IMR-90 (cell line): ENCODE data around the gene FABP7. TPM values are rescaled to one million over a fixed set of nuclear protein-coding genes. Genes with fewer than 3 reads are reported as not detected.

Experiments
- ATAC-seq: fragments of 200-7000 bp; cut with Tn5 transposase; 2 replicates; pipeline ENCODE4 v1.9.1; 2020; ENCODE audit warnings: low read depth, mild to moderate bottlenecking, moderate library complexity
- BruUV-seq: library from RNA; stranded (reverse); fragments of 400-500 nt; replicated peaks from 2 replicates; lab custom pipeline; 2021; lab: Mats Ljungman, UMichigan
- CTCF ChIA-PET: fragments of 300-600 bp; formaldehyde crosslinking; extraction: SDS; loops from one replicate; lab custom pipeline; 2021; ENCODE audit warnings: antibody characterized with exemption; lab: Yijun Ruan, JAX
- POLR2A ChIA-PET: fragments of 300-600 bp; sonication (Branson Sonifier 250); formaldehyde crosslinking; loops from one replicate; lab custom pipeline; 2022; ENCODE audit warnings: antibody characterized with exemption; ENCODE audit not compliant: unreplicated experiment; lab: Charles Lee
- DNase-seq: peaks from one replicate; pipeline ENCODE4 v3.0.0; 2013
- H2AFZ ChIP-seq: replicated peaks from 2 replicates; pipeline ENCODE3; 2013; ENCODE audit warnings: low read length, mild to moderate bottlenecking; ENCODE audit not compliant: poor library complexity
- H2AK5ac ChIP-seq: 2 replicates; pipeline ENCODE4 v1.6.1; 2013; ENCODE audit warnings: low read depth, low read length, inconsistent platforms
- H2AK9ac ChIP-seq: replicated peaks from 2 replicates; pipeline ENCODE3; 2013; ENCODE audit warnings: mild to moderate bottlenecking, low read depth, low read length, moderate library complexity; ENCODE audit not compliant: poor library complexity
- H2BK120ac ChIP-seq: 2 replicates; pipeline ENCODE4 v1.6.1; 2013; ENCODE audit warnings: low read depth, low read length, inconsistent platforms
- H2BK15ac ChIP-seq: 3 replicates; pipeline ENCODE4 v1.6.1; 2013; ENCODE audit warnings: low read depth, low read length, inconsistent platforms
- H2BK20ac ChIP-seq: 2 replicates; pipeline ENCODE4 v1.6.1; 2013; ENCODE audit warnings: low read depth, mild to moderate bottlenecking, inconsistent platforms, low read length, moderate library complexity
- H2BK5ac ChIP-seq: 2 replicates; pipeline ENCODE4 v1.6.1; 2013; ENCODE audit warnings: mild to moderate bottlenecking, low read depth, low read length, inconsistent platforms; ENCODE audit not compliant: poor library complexity, severe bottlenecking
- H3K14ac ChIP-seq: replicated peaks from 2 replicates; pipeline ENCODE4 v1.6.1; 2013; ENCODE audit warnings: low read depth, low read length, inconsistent platforms
- H3K18ac ChIP-seq: 2 replicates; pipeline ENCODE4 v1.6.1; 2013; ENCODE audit warnings: low read depth, low read length, control low read depth
- H3K23ac ChIP-seq: 2 replicates; pipeline ENCODE4 v1.6.1; 2013; ENCODE audit warnings: low read depth, low read length, inconsistent platforms
- H3K27ac ChIP-seq: 2 replicates; pipeline ENCODE4 v1.5.1; 2013; ENCODE audit warnings: mild to moderate bottlenecking, control low read depth, low read length; ENCODE audit not compliant: insufficient read depth
- H3K27me3 ChIP-seq: 2 replicates; pipeline ENCODE4 v1.6.1; 2013; ENCODE audit warnings: low read length; ENCODE audit not compliant: control insufficient read depth, insufficient read depth
- H3K36me3 ChIP-seq: 2 replicates; pipeline ENCODE4 v1.6.1; 2013; ENCODE audit warnings: low read length, mixed read lengths; ENCODE audit not compliant: control insufficient read depth, insufficient read depth
- H3K4ac ChIP-seq: 2 replicates; pipeline ENCODE4 v1.6.1; 2013; ENCODE audit warnings: low read depth, low read length, inconsistent platforms
- H3K4me1 ChIP-seq: 2 replicates; pipeline ENCODE4 v1.6.1; 2013; ENCODE audit warnings: low read length, mixed read lengths; ENCODE audit not compliant: control insufficient read depth, insufficient read depth
- H3K4me2 ChIP-seq: 2 replicates; pipeline ENCODE4 v1.6.1; 2013; ENCODE audit warnings: low read depth, mild to moderate bottlenecking, control low read depth, low read length, moderate library complexity
- H3K4me3 ChIP-seq: 2 replicates; pipeline ENCODE4 v1.5.1; 2013; ENCODE audit warnings: low read depth, mild to moderate bottlenecking, control low read depth, low read length, moderate library complexity; ENCODE audit not compliant: insufficient read depth
- H3K56ac ChIP-seq: 2 replicates; pipeline ENCODE4 v1.6.1; 2013; ENCODE audit warnings: low read length, inconsistent platforms; ENCODE audit not compliant: insufficient read depth; ENCODE audit errors: extremely low read depth
- H3K79me1 ChIP-seq, 2 experiments: 2 replicates each; pipeline ENCODE4 v1.6.1; 2013; ENCODE audit warnings: low read length in 2 of 2, inconsistent platforms in 1 of 2, low read depth in 1 of 2
- H3K9ac ChIP-seq: 2 replicates; pipeline ENCODE4 v1.6.1; 2013; ENCODE audit warnings: low read depth, low read length, control low read depth
- H3K9me1 ChIP-seq: 2 replicates; pipeline ENCODE4 v1.6.1; 2013; ENCODE audit warnings: low read length, inconsistent platforms; ENCODE audit not compliant: insufficient read depth
- H3K9me3 ChIP-seq: 2 replicates; pipeline ENCODE4 v1.6.1; 2013; ENCODE audit warnings: low read length; ENCODE audit not compliant: control insufficient read depth, insufficient read depth
- H4K20me1 ChIP-seq: 2 replicates; pipeline ENCODE4 v1.6.1; 2013; ENCODE audit warnings: low read length, inconsistent platforms; ENCODE audit not compliant: insufficient read depth
- H4K5ac ChIP-seq: 2 replicates; pipeline ENCODE4 v1.6.1; 2013; ENCODE audit warnings: mild to moderate bottlenecking, low read depth, low read length, control low read depth
- H4K8ac ChIP-seq, 2 experiments: 2 replicates each; pipeline ENCODE4 v1.6.1; 2013; ENCODE audit warnings: low read depth in 2 of 2, low read length in 2 of 2, control low read depth in 1 of 2, inconsistent platforms in 1 of 2
- H4K91ac ChIP-seq: 2 replicates; pipeline ENCODE4 v1.6.1; 2013; ENCODE audit warnings: low read depth, low read length, inconsistent platforms; ENCODE audit not compliant: insufficient read depth
- MAFK ChIP-seq: IDR thresholded peaks from 2 replicates; pipeline ENCODE4 v1.6.1; 2012; ENCODE audit warnings: low read depth, low read length, improper control_type of control experiment
- MAZ ChIP-seq: IDR thresholded peaks from 2 replicates; pipeline ENCODE4 v1.6.1; 2012; ENCODE audit warnings: low read depth, mild to moderate bottlenecking, low read length, improper control_type of control experiment, moderate library complexity, borderline replicate concordance
- MXI1 ChIP-seq: IDR thresholded peaks from 2 replicates; pipeline ENCODE4 v1.6.1; 2012; ENCODE audit warnings: low read depth, mild to moderate bottlenecking, low read length, moderate library complexity, borderline replicate concordance
- NFE2L2 ChIP-seq: fragments of 150-350 bp; IDR thresholded peaks from 2 replicates; pipeline ENCODE4 v1.6.1; 2016; ENCODE audit warnings: low read depth, mild to moderate bottlenecking, low read length
- RCOR1 ChIP-seq: IDR thresholded peaks from 2 replicates; pipeline ENCODE4 v1.6.1; 2012; ENCODE audit warnings: mild to moderate bottlenecking, low read length, improper control_type of control experiment; ENCODE audit not compliant: insufficient replicate concordance
- WGBS, 2 experiments: methylation state at CpG; one replicate each; pipeline versions ENCODE4 v1.1.5 to v1.1.7; 2013; ENCODE audit warnings: missing lambda C conversion rate in 2 of 2; ENCODE audit not compliant: insufficient read length in 1 of 2; ENCODE audit errors: extremely low coverage in 2 of 2; 5-methylcytosine and 5-hydroxymethylcytosine counted together
- dilution Hi-C: fragments of 300-500 bp; cut with HindIII; formaldehyde crosslinking; loops from one replicate; pipeline ENCODE4 v1.14.3; 2018; ENCODE audit warnings: low sequenced_read_pairs; ENCODE audit not compliant: unreplicated experiment
- in situ Hi-C: fragments of 300-500 bp; cut with MboI; formaldehyde crosslinking; loops from 3 replicates; pipeline ENCODE4 v1.14.3; 2019; ENCODE audit warnings: low sequenced_read_pairs, inconsistent platforms, mixed read lengths
- intact Hi-C: fragments of 100-400 bp; cut with micrococcal nuclease; formaldehyde crosslinking; loops from 2 replicates; pipeline ENCODE4 v1.10.0; 2022
- polyA plus RNA-seq, 3 experiments: library from polyadenylated mRNA; depleted of rRNA; stranded (reverse); fragments of >200 nt; gene quantifications; 2 replicates each; pipeline ENCODE4 v1.2.3, GENCODE V29; 2012; ENCODE audit warnings: low replicate concordance in 1 of 3
- total RNA-seq: library from RNA; depleted of rRNA; stranded (reverse); fragments of >200 nt; gene quantifications from 2 replicates; pipeline ENCODE4 v1.2.3, GENCODE V29; 2012
- TF ChIP-seq, protein P1 (sequence below): fragments of 150-350 bp; IDR thresholded peaks from 2 replicates; pipeline ENCODE4 v1.6.1; 2016; ENCODE audit warnings: low read depth, mild to moderate bottlenecking, low read length, moderate library complexity, borderline replicate concordance

The FABP7 gene
- total and polyA plus RNA-seq, 2 of the 4 experiments (the other 2 are of a cell fraction): not detected

DNA sequence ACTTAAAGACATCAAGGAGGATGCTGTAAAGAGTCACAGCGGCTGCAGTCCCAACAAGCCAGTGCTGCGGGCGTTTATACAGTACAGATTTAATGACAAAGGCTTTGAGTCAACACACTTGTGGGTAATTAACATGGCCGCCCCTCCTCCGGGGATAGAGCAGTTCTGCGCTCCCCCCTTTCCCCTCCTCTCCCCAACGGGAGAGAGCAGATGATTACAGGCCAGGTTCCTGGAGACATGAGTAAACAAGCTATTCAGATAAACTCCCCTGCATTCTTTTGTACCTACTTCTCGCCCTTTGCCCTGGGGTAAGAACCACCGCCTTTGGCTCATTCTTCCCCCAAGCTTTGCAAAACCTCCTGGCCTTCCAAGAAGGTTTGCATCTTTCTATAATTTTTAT, 23.6 kb upstream of the FABP7 start:
- Histone ChIP-seq H2AFZ (no peak overlapping the region), H2BK20ac (no peak overlapping the region), H3K56ac (no peak overlapping the region), H2BK5ac (no peak overlapping the region), H4K91ac (no peak overlapping the region), H3K9me1 (no peaks in the 10 kb centered on the region), H3K4me2 (no peak overlapping the region), H3K4me1 (peaks cover 2% of the 10 kb centered on the region; the same call in 1 of the 2 replicates), H3K27ac (no peak overlapping the region), H3K27me3 (no peaks in the 10 kb centered on the region), H3K79me1 (no peaks in the 10 kb centered on the region), H4K20me1 (no peaks in the 10 kb centered on the region), H3K36me3 (no peaks in the 10 kb centered on the region), H2BK120ac (no peak overlapping the region), H3K23ac (no peak overlapping the region), H4K8ac (no peak overlapping the region), H4K5ac (no peak overlapping the region), H3K9me3 (no peaks in the 10 kb centered on the region), H2BK15ac (no peak overlapping the region), H3K4ac (no peak overlapping the region), H3K9ac (no peak overlapping the region), H2AK5ac (no peak overlapping the region), H3K18ac (no peak overlapping the region), H3K4me3 (no peak overlapping the region), H3K14ac (no peak overlapping the region), H2AK9ac (no peak overlapping the region)
- intact Hi-C loops (no loop called here), in situ Hi-C loops (no loop called here), dilution Hi-C loops (no loop called here)
- no TSS peak for BruUV-seq
- TF ChIP-seq, protein P1, sequence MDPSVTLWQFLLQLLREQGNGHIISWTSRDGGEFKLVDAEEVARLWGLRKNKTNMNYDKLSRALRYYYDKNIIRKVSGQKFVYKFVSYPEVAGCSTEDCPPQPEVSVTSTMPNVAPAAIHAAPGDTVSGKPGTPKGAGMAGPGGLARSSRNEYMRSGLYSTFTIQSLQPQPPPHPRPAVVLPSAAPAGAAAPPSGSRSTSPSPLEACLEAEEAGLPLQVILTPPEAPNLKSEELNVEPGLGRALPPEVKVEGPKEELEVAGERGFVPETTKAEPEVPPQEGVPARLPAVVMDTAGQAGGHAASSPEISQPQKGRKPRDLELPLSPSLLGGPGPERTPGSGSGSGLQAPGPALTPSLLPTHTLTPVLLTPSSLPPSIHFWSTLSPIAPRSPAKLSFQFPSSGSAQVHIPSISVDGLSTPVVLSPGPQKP: no peak
- no peak for TF ChIP-seq RCOR1
- no peak for TF ChIP-seq MXI1
- no peak for TF ChIP-seq NFE2L2
- TF ChIP-seq MAZ: no peak
- no peak for TF ChIP-seq MAFK
- ATAC-seq (no peak), DNase-seq (no peak)
- ChIA-PET POLR2A (no interaction called here), CTCF (no interaction called here)
- no CpG with 5 or more reads among the region's 9 CpGs for WGBS, 2 experiments
